ENCODE data around the gene SSX2B. TPM values are rescaled to one million over a fixed set of nuclear protein-coding genes. Genes with fewer than 3 reads are reported as not detected.
"Not testable (repeated sequence)": the region's sequence is repeated elsewhere in the genome, so short reads cannot be mapped to it uniquely, and the experiment has no call there.

Gene SSX2B, protein sequence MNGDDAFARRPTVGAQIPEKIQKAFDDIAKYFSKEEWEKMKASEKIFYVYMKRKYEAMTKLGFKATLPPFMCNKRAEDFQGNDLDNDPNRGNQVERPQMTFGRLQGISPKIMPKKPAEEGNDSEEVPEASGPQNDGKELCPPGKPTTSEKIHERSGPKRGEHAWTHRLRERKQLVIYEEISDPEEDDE
- polyA plus RNA-seq (2011; rRNA removed): not detected in 2 replicates
- polyA minus RNA-seq (2011; rRNA and poly(A)+ RNA removed): not detected in 2 replicates

- CTCF ChIA-PET; H3K27ac ChIP-seq (ENCODE audit: low read depth, low read length); H3K27me3 ChIP-seq (ENCODE audit: control insufficient read depth, insufficient read depth, low read length); H3K9me3 ChIP-seq (ENCODE audit: control insufficient read depth, insufficient read depth, low read length); H3K4me3 ChIP-seq (ENCODE audit: low read depth, low read length); DNase-seq (ENCODE audit: low read depth, low spot score); POLR2A ChIA-PET: not testable (repeated sequence)
Measured at GRCh38 chrX:52750952-52751351, at the start of gene SSX2B. TSS of gene SSX2B (plus strand) at chrX:52751252. CDS start at chrX:52752681, 1,429 bp downstream.

GRCh38 chrX:52707078-52707477, 44.0 kb upstream of the SSX2B start, which contains the start of gene SSX2:
TSS of gene SSX2 (minus strand) at chrX:52707178. CDS start at chrX:52705749, 1,429 bp downstream.
- H3K27me3 ChIP-seq (ENCODE audit: control insufficient read depth, insufficient read depth, low read length); POLR2A ChIA-PET; CTCF ChIA-PET; H3K9me3 ChIP-seq (ENCODE audit: control insufficient read depth, insufficient read depth, low read length); H3K4me3 ChIP-seq (ENCODE audit: low read depth, low read length); DNase-seq (ENCODE audit: low read depth, low spot score); H3K27ac ChIP-seq (ENCODE audit: low read depth, low read length): not testable (repeated sequence)

DNA sequence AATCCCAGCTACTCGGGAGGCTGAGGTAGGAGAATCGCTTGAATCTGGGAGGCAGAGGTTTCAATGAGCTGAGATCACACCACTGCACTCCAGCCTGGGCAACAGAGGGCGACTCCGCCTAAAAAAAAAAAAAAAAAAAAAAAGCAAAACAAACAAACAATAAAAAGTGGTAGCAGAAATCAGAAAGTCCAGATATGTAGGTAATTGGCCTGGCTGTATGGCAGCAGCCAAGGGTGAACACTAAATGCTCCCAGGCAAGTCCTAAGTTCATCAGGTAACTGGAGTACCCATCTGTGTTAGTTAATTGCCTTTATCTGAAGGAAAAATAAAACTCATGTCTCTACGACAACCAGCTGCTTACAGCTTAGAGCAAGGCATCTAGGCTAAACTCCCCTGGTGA, 14.9 kb downstream of the SSX2B start:
- H3K27me3 ChIP-seq (ENCODE audit: control insufficient read depth, insufficient read depth, low read length); CTCF ChIA-PET; POLR2A ChIA-PET: not testable (repeated sequence)

GRCh38 chrX:52773504-52773903, 22.5 kb downstream of the SSX2B start:
- POLR2A ChIA-PET, CTCF ChIA-PET: not testable (repeated sequence)

More for the DNA sequence above, 14.9 kb downstream of the SSX2B start:
- not testable (repeated sequence) for H3K27ac ChIP-seq (ENCODE audit: low read depth, low read length); DNase-seq (ENCODE audit: low read depth, low spot score); H3K9me3 ChIP-seq (ENCODE audit: control insufficient read depth, insufficient read depth, low read length); H3K4me3 ChIP-seq (ENCODE audit: low read depth, low read length)

GRCh38 chrX:52797327-52797726, 46.3 kb downstream of the SSX2B start, which contains the start of gene SPANXN5:
TSS of gene SPANXN5 (minus strand) at chrX:52797427. CDS start at chrX:52797348, 79 bp downstream.
- POLR2A ChIA-PET; H3K4me3 ChIP-seq (ENCODE audit: low read depth, low read length): not testable (repeated sequence)

More at GRCh38 chrX:52773504-52773903, 22.5 kb downstream of the SSX2B start:
- H3K4me3 ChIP-seq (ENCODE audit: low read depth, low read length); H3K9me3 ChIP-seq (ENCODE audit: control insufficient read depth, insufficient read depth, low read length); H3K27me3 ChIP-seq (ENCODE audit: control insufficient read depth, insufficient read depth, low read length); H3K27ac ChIP-seq (ENCODE audit: low read depth, low read length); DNase-seq (ENCODE audit: low read depth, low spot score): not testable (repeated sequence)

GRCh38 chrX:52804876-52805275, 53.8 kb downstream of the SSX2B start:
- H3K27me3 ChIP-seq (ENCODE audit: control insufficient read depth, insufficient read depth, low read length); H3K4me3 ChIP-seq (ENCODE audit: low read depth, low read length); DNase-seq (ENCODE audit: low read depth, low spot score); CTCF ChIA-PET; H3K27ac ChIP-seq (ENCODE audit: low read depth, low read length); H3K9me3 ChIP-seq (ENCODE audit: control insufficient read depth, insufficient read depth, low read length); POLR2A ChIA-PET: not testable (repeated sequence)

More at GRCh38 chrX:52797327-52797726, 46.3 kb downstream of the SSX2B start, which contains the start of gene SPANXN5:
- H3K27ac ChIP-seq (ENCODE audit: low read depth, low read length); CTCF ChIA-PET; H3K9me3 ChIP-seq (ENCODE audit: control insufficient read depth, insufficient read depth, low read length); H3K27me3 ChIP-seq (ENCODE audit: control insufficient read depth, insufficient read depth, low read length); DNase-seq (ENCODE audit: low read depth, low spot score): not testable (repeated sequence)

Small RNA genes lying within 50 kb of the gene (small RNA-seq; reads per million reads assigned to genes)
- not detected for gene AC244505.3 (ENCODE audit: insufficient read length, low read depth)
- not detected for gene AC244505.5 (ENCODE audit: insufficient read length, low read depth)
- gene AC244505.6 (ENCODE audit: insufficient read length, low read depth): not detected
- gene AC244505.7 (ENCODE audit: insufficient read length, low read depth): not detected

Other genes starting within 250 kb of the SSX2B start
- gene XAGE1B, start 234.2 kb upstream of the SSX2B start, polyA plus RNA-seq (2011; rRNA removed): not detected in 2 replicates
- gene SSX7, start 96.4 kb upstream of the SSX2B start, polyA plus RNA-seq (2011; rRNA removed): not detected in 2 replicates
- gene SSX2, start 44.1 kb upstream of the SSX2B start, polyA plus RNA-seq (2011; rRNA removed): not detected in 2 replicates
- gene SPANXN5, start 46.2 kb downstream of the SSX2B start, polyA plus RNA-seq (2011; rRNA removed): not detected in 2 replicates
- not detected in 2 replicates for gene XAGE5, start 60.0 kb downstream of the SSX2B start, polyA plus RNA-seq (2011; rRNA removed)
- not detected in 2 replicates for gene XAGE3, start 116.8 kb downstream of the SSX2B start, polyA plus RNA-seq (2011; rRNA removed)
- 15.6 and 20.5 TPM in 2 replicates for gene FAM156B, start 146.1 kb downstream of the SSX2B start, polyA plus RNA-seq (2011; rRNA removed)
- gene FAM156A, start 207.3 kb downstream of the SSX2B start, polyA plus RNA-seq (2011; rRNA removed): 18.2 and 24.0 TPM in 2 replicates